H9 (cell line): ENCODE results near the gene ARG1. TPM values are rescaled to one million over a fixed set of nuclear protein-coding genes. Genes with fewer than 3 reads are reported as not detected.

Experiments
- DNase-seq: peaks from one replicate; pipeline ENCODE4 v3.0.0-alpha.2; 2017
- H2AFZ ChIP-seq: one replicate; pipeline ENCODE4 v1.6.1; 2013; ENCODE audit warnings: mild to moderate bottlenecking, low read length, control low read depth, moderate library complexity
- H2AK5ac ChIP-seq: 2 replicates; pipeline ENCODE4 v1.6.1; 2013; ENCODE audit warnings: low read length, control low read depth, mixed read lengths; ENCODE audit not compliant: insufficient read length
- H2BK120ac ChIP-seq: one replicate; pipeline ENCODE4 v1.6.1; 2013; ENCODE audit warnings: low read depth, mild to moderate bottlenecking, low read length, control low read depth, inconsistent platforms; ENCODE audit not compliant: poor library complexity, severe bottlenecking
- H2BK12ac ChIP-seq: 2 replicates; pipeline ENCODE4 v1.6.1; 2013; ENCODE audit warnings: low read length, control low read depth, mixed read lengths, low read depth; ENCODE audit not compliant: insufficient read length
- H2BK15ac ChIP-seq: 2 replicates; pipeline ENCODE4 v1.6.1; 2013; ENCODE audit warnings: low read depth, low read length, control low read depth
- H2BK20ac ChIP-seq: one replicate; pipeline ENCODE4 v1.6.1; 2013; ENCODE audit warnings: low read depth, mild to moderate bottlenecking, low read length, control low read depth, inconsistent platforms; ENCODE audit not compliant: poor library complexity, severe bottlenecking
- H2BK5ac ChIP-seq: 2 replicates; pipeline ENCODE4 v1.6.1; 2013; ENCODE audit warnings: low read length, control low read depth, mixed read lengths; ENCODE audit not compliant: insufficient read length
- H3K14ac ChIP-seq: 2 replicates; pipeline ENCODE4 v1.6.1; 2013; ENCODE audit warnings: low read length, control low read depth; ENCODE audit not compliant: insufficient read depth
- H3K18ac ChIP-seq: 2 replicates; pipeline ENCODE4 v1.6.1; 2013; ENCODE audit warnings: low read depth, mild to moderate bottlenecking, mixed read lengths, low read length, control low read depth; ENCODE audit not compliant: insufficient read length
- H3K23ac ChIP-seq: 2 replicates; pipeline ENCODE4 v1.6.1; 2013; ENCODE audit warnings: low read length, control low read depth, mixed read lengths, low read depth; ENCODE audit not compliant: insufficient read length
- H3K23me2 ChIP-seq: 2 replicates; pipeline ENCODE4 v1.6.1; 2013; ENCODE audit warnings: low read depth, mild to moderate bottlenecking, mixed read lengths, low read length, control low read depth; ENCODE audit not compliant: insufficient read length, poor library complexity, severe bottlenecking
- H3K27ac ChIP-seq: 2 replicates; pipeline ENCODE4 v1.5.1; 2013; ENCODE audit warnings: low read length, control low read depth, mixed read lengths, low read depth; ENCODE audit not compliant: insufficient read length
- H3K27me3 ChIP-seq: 2 replicates; pipeline ENCODE4 v1.6.1; 2013; ENCODE audit warnings: low read length, control low read depth, inconsistent platforms; ENCODE audit not compliant: insufficient read depth
- H3K4ac ChIP-seq: 2 replicates; pipeline ENCODE4 v1.6.1; 2013; ENCODE audit warnings: low read depth, mild to moderate bottlenecking, control low read depth, inconsistent platforms, low read length, moderate library complexity
- H3K4me1 ChIP-seq: 2 replicates; pipeline ENCODE4 v1.6.1; 2013; ENCODE audit warnings: low read length, control low read depth, inconsistent platforms; ENCODE audit not compliant: insufficient read depth
- H3K4me2 ChIP-seq: 2 replicates; pipeline ENCODE4 v1.6.1; 2013; ENCODE audit warnings: low read length, control low read depth, mixed read lengths; ENCODE audit not compliant: insufficient read length, insufficient read depth
- H3K56ac ChIP-seq: 2 replicates; pipeline ENCODE4 v1.6.1; 2013; ENCODE audit warnings: low read depth, mild to moderate bottlenecking, mixed read lengths, low read length, control low read depth; ENCODE audit not compliant: insufficient read length
- H3K79me1 ChIP-seq: 2 replicates; pipeline ENCODE4 v1.6.1; 2013; ENCODE audit warnings: low read depth, mild to moderate bottlenecking, moderate library complexity, low read length, control low read depth, inconsistent platforms; ENCODE audit not compliant: insufficient read depth, poor library complexity, severe bottlenecking
- H3K79me2 ChIP-seq: 2 replicates; pipeline ENCODE4 v1.6.1; 2013; ENCODE audit warnings: low read length, control low read depth, inconsistent platforms; ENCODE audit not compliant: insufficient read depth
- H3K9ac ChIP-seq: 2 replicates; pipeline ENCODE4 v1.6.1; 2013; ENCODE audit warnings: low read length, control low read depth, mixed read lengths; ENCODE audit not compliant: insufficient read length; ENCODE audit errors: extremely low read depth
- H3K9me3 ChIP-seq: one replicate; pipeline ENCODE4 v1.6.1; 2013; ENCODE audit warnings: low read depth, low read length, inconsistent platforms; ENCODE audit not compliant: control insufficient read depth
- H3T11ph ChIP-seq: one replicate; pipeline ENCODE4 v1.6.1; 2013; ENCODE audit warnings: mild to moderate bottlenecking, low read length, control low read depth, inconsistent platforms
- H4K20me1 ChIP-seq: one replicate; pipeline ENCODE4 v1.6.1; 2013; ENCODE audit not compliant: control insufficient read depth, insufficient read length, insufficient read depth
- H4K5ac ChIP-seq: 2 replicates; pipeline ENCODE4 v1.6.1; 2013; ENCODE audit warnings: low read depth, mild to moderate bottlenecking, mixed read lengths, low read length, control low read depth; ENCODE audit not compliant: insufficient read length
- H4K8ac ChIP-seq: replicated peaks from 2 replicates; pipeline ENCODE4 v1.6.1; 2013; ENCODE audit warnings: low read length, control low read depth, mixed read lengths, low read depth; ENCODE audit not compliant: insufficient read length
- H4K91ac ChIP-seq: 2 replicates; pipeline ENCODE4 v1.6.1; 2013; ENCODE audit warnings: low read depth, mild to moderate bottlenecking, moderate library complexity, mixed read lengths, low read length, control low read depth; ENCODE audit not compliant: insufficient read length
- H3K27ac Mint-ChIP-seq, 3 experiments: 2 replicates in 2 of 3; 3 replicates in 1 of 3; pipeline ENCODE4 v1.8.0; 2020 to 2021; ENCODE audit warnings: mixed read lengths in 3 of 3, mild to moderate bottlenecking in 1 of 3, moderate library complexity in 1 of 3
- H3K27me3 Mint-ChIP-seq: 2 replicates; pipeline ENCODE4 v1.8.0; 2021; ENCODE audit warnings: low read depth, mild to moderate bottlenecking, moderate library complexity, mixed read lengths
- H3K36me3 Mint-ChIP-seq, 3 experiments: 2 replicates in 2 of 3; 3 replicates in 1 of 3; pipeline ENCODE4 v1.8.0; 2020 to 2021; ENCODE audit warnings: low read depth in 3 of 3, mixed read lengths in 3 of 3; ENCODE audit not compliant: insufficient read depth in 1 of 3
- H3K4me1 Mint-ChIP-seq, 2 experiments: 2 replicates each; pipeline ENCODE4 v1.8.0; 2020; ENCODE audit warnings: mixed read lengths in 2 of 2
- H3K4me3 Mint-ChIP-seq, 2 experiments: 2 replicates in 1 of 2; 3 replicates in 1 of 2; pipeline ENCODE4 v1.8.0; 2020 to 2021; ENCODE audit warnings: mild to moderate bottlenecking in 2 of 2, mixed read lengths in 2 of 2, moderate library complexity in 1 of 2
- H3K9me3 Mint-ChIP-seq, 2 experiments: 2 replicates in 1 of 2; 3 replicates in 1 of 2; pipeline ENCODE4 v1.8.0; 2020; ENCODE audit warnings: mild to moderate bottlenecking in 2 of 2, mixed read lengths in 2 of 2, moderate library complexity in 1 of 2
- WGBS: extraction: QIAGEN DNeasy Blood & Tissue Kit; methylation state at CpG from one replicate; pipeline ENCODE4 v1.1.7; 2013; ENCODE audit warnings: missing lambda C conversion rate, low lambda C conversion rate, mixed read lengths; ENCODE audit not compliant: insufficient read length; ENCODE audit errors: extremely low coverage; 5-methylcytosine and 5-hydroxymethylcytosine counted together
- total RNA-seq: library from RNA; stranded (reverse); gene quantifications from 2 replicates; pipeline ENCODE4 v1.2.1, GENCODE V29; 2021
- TF ChIP-seq, protein P1 (sequence below): fragments of 200-600 bp; sonication (generic); conservative IDR thresholded peaks from 3 replicates; pipeline ENCODE4 v1.8.0; 2021; ENCODE audit warnings: antibody characterized with exemption, mild to moderate bottlenecking

Gene ARG1
- total RNA-seq, 1 experiment from 2014 or later = not detected

DNA sequence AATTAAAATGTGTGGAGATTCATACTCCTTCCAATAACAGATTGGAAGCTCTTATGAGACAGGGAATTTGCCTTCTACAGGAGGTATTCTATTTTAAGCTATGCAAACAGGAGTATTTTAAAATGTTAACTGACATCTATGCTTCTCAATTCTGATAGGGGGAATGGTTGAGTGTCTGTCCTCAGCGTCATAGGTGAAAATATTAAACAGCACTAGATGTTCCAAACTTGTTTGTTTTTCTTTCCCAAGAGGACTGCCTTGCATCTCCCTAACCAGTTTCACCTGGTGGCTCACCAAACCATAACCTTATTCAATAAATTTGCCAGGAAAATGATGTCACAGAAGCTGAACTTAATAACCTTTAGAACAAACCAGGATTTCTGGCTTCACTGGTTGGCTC, 24.6 kb upstream of the ARG1 start:
- Histone ChIP-seq H3K27me3 (no peaks in the 10 kb centered on the region), H2BK12ac (no peak overlapping the region), H3K56ac (no peak overlapping the region), H3K14ac (no peak overlapping the region), H3T11ph (no peak overlapping the region), H4K5ac (no peak overlapping the region), H2BK15ac (no peak overlapping the region), H3K23ac (no peak overlapping the region), H3K27ac (no peak overlapping the region), H4K8ac (no peak overlapping the region), H3K79me2 (no peaks in the 10 kb centered on the region), H3K18ac (no peak overlapping the region), H3K23me2 (no peaks in the 10 kb centered on the region), H3K4me2 (no peak overlapping the region), H3K9me3 (no peaks in the 10 kb centered on the region), H3K4me1 (no peaks in the 10 kb centered on the region), H2AK5ac (no peak overlapping the region), H2BK5ac (no peak overlapping the region), H3K79me1 (no peaks in the 10 kb centered on the region), H2BK120ac (no peak overlapping the region), H4K20me1 (no peaks in the 10 kb centered on the region), H2AFZ (no peak overlapping the region), H2BK20ac (no peak overlapping the region), H3K9ac (no peak overlapping the region), H4K91ac (no peak overlapping the region), H3K4ac (no peak overlapping the region)
- H3K4me3 Mint-ChIP-seq = no peak overlapping the region
- H3K27ac Mint-ChIP-seq = no peak overlapping the region
- no peaks in the 10 kb centered on the region; the same call in 1 of the 2 replicates for H3K27me3 Mint-ChIP-seq
- no peak for DNase-seq
- no peaks in the 10 kb centered on the region; a peak in 1 of 5 replicates for H3K9me3 Mint-ChIP-seq
- H3K36me3 Mint-ChIP-seq = no peaks in the 10 kb centered on the region
- H3K4me1 Mint-ChIP-seq = no peaks in the 10 kb centered on the region
- no CpG with 5 or more reads among the region's 1 CpG for WGBS
- TF ChIP-seq, protein P1, sequence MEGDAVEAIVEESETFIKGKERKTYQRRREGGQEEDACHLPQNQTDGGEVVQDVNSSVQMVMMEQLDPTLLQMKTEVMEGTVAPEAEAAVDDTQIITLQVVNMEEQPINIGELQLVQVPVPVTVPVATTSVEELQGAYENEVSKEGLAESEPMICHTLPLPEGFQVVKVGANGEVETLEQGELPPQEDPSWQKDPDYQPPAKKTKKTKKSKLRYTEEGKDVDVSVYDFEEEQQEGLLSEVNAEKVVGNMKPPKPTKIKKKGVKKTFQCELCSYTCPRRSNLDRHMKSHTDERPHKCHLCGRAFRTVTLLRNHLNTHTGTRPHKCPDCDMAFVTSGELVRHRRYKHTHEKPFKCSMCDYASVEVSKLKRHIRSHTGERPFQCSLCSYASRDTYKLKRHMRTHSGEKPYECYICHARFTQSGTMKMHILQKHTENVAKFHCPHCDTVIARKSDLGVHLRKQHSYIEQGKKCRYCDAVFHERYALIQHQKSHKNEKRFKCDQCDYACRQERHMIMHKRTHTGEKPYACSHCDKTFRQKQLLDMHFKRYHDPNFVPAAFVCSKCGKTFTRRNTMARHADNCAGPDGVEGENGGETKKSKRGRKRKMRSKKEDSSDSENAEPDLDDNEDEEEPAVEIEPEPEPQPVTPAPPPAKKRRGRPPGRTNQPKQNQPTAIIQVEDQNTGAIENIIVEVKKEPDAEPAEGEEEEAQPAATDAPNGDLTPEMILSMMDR = no peak
